Measurements from ENCODE around the gene UBE2L6. TPM values are rescaled to one million over a fixed set of nuclear protein-coding genes. Genes with fewer than 3 reads are reported as not detected.

Gene UBE2L6
- total and polyA plus RNA-seq, 4 donors: 18.6 to 97.2 (median 65.1) TPM

DNA sequence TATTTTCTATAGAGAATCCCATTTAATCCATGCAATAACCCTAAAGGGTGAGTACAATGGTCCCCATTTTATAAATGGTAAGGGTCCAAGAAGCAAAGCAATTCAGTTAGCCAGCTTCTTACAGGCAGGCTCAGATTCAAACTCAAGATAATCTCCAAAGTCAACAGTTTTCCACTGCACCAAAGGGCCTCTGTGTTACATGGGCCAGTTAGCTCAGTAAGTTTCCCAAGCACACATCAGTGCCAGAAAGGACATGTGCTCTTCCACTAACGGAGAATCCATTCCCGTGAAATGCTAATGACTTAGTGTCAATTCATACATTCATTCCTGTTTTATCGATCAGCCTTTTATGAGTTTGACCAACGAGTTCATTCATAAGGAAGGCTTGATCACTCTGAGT, 63.0 kb downstream of the UBE2L6 start:
- no peak overlapping the region for H3K4me3 ChIP-seq (ENCODE audit: low read depth in 1 of 3, low read length in 3 of 3)
- TF ChIP-seq, protein P1, sequence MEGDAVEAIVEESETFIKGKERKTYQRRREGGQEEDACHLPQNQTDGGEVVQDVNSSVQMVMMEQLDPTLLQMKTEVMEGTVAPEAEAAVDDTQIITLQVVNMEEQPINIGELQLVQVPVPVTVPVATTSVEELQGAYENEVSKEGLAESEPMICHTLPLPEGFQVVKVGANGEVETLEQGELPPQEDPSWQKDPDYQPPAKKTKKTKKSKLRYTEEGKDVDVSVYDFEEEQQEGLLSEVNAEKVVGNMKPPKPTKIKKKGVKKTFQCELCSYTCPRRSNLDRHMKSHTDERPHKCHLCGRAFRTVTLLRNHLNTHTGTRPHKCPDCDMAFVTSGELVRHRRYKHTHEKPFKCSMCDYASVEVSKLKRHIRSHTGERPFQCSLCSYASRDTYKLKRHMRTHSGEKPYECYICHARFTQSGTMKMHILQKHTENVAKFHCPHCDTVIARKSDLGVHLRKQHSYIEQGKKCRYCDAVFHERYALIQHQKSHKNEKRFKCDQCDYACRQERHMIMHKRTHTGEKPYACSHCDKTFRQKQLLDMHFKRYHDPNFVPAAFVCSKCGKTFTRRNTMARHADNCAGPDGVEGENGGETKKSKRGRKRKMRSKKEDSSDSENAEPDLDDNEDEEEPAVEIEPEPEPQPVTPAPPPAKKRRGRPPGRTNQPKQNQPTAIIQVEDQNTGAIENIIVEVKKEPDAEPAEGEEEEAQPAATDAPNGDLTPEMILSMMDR (IDR thresholded peaks at IDR 0.05; ENCODE audit: low read depth, low read length, missing input control): no peak
- TF ChIP-seq FOXA2 (IDR thresholded peaks at IDR 0.05) (no peak), RXRA (IDR thresholded peaks at IDR 0.05) (no peak), SP1 (IDR thresholded peaks at IDR 0.05) (no peak), EGR1 (IDR thresholded peaks at IDR 0.05; ENCODE audit: low read depth in 2 of 2) (no peak), YY1 (IDR thresholded peaks at IDR 0.05) (no peak), TAF1 (conservative IDR thresholded peaks at IDR 0.05) (no peak), JUND (IDR thresholded peaks at IDR 0.05) (no peak), HNF4G (IDR thresholded peaks at IDR 0.05) (no peak), RAD21 (IDR thresholded peaks at IDR 0.05) (no peak), HNF4A (conservative IDR thresholded peaks at IDR 0.05) (no peak), FOXA1 (IDR thresholded peaks at IDR 0.05) (no peak)
- TF ChIP-seq, protein P2, sequence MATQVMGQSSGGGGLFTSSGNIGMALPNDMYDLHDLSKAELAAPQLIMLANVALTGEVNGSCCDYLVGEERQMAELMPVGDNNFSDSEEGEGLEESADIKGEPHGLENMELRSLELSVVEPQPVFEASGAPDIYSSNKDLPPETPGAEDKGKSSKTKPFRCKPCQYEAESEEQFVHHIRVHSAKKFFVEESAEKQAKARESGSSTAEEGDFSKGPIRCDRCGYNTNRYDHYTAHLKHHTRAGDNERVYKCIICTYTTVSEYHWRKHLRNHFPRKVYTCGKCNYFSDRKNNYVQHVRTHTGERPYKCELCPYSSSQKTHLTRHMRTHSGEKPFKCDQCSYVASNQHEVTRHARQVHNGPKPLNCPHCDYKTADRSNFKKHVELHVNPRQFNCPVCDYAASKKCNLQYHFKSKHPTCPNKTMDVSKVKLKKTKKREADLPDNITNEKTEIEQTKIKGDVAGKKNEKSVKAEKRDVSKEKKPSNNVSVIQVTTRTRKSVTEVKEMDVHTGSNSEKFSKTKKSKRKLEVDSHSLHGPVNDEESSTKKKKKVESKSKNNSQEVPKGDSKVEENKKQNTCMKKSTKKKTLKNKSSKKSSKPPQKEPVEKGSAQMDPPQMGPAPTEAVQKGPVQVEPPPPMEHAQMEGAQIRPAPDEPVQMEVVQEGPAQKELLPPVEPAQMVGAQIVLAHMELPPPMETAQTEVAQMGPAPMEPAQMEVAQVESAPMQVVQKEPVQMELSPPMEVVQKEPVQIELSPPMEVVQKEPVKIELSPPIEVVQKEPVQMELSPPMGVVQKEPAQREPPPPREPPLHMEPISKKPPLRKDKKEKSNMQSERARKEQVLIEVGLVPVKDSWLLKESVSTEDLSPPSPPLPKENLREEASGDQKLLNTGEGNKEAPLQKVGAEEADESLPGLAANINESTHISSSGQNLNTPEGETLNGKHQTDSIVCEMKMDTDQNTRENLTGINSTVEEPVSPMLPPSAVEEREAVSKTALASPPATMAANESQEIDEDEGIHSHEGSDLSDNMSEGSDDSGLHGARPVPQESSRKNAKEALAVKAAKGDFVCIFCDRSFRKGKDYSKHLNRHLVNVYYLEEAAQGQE (IDR thresholded peaks at IDR 0.05): no peak
- TF ChIP-seq, protein P3, sequence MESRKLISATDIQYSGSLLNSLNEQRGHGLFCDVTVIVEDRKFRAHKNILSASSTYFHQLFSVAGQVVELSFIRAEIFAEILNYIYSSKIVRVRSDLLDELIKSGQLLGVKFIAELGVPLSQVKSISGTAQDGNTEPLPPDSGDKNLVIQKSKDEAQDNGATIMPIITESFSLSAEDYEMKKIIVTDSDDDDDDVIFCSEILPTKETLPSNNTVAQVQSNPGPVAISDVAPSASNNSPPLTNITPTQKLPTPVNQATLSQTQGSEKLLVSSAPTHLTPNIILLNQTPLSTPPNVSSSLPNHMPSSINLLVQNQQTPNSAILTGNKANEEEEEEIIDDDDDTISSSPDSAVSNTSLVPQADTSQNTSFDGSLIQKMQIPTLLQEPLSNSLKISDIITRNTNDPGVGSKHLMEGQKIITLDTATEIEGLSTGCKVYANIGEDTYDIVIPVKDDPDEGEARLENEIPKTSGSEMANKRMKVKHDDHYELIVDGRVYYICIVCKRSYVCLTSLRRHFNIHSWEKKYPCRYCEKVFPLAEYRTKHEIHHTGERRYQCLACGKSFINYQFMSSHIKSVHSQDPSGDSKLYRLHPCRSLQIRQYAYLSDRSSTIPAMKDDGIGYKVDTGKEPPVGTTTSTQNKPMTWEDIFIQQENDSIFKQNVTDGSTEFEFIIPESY (IDR thresholded peaks at IDR 0.05): no peak

DNA sequence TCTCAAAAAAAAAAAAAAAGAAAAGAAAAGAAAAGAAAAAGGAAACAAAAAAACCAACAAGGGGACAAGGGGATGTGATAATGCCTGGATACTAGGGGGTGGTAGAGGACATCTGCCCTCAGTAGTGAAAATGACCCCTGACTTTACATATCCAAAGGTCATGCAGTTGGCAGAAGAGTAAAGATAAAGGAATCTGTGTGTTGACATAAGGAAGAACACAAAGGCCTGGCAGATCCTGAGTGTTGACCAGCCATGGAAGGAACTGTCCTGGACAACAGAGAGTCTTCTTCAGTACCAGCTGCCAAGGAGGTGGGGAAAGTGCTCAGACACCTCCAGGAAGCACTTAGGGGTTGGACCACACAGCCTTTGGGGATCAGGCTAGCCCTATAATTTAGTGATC, 64.6 kb downstream of the UBE2L6 start:
- Histone ChIP-seq H3K4me1 (ENCODE audit: control insufficient read depth in 4 of 4, insufficient read depth in 4 of 4, low read length in 3 of 4) (peaks cover 42 to 66% (median 59%) of the 10 kb centered on the region in 4 donors), H3K27me3 (ENCODE audit: control insufficient read depth in 4 of 4, insufficient read depth in 4 of 4, low read length in 3 of 4) (no peaks in the 10 kb centered on the region), H3K9ac (ENCODE audit: low read depth in 1 of 2, low read length in 2 of 2) (no peak overlapping the region), H3K9me3 (ENCODE audit: control insufficient read depth in 4 of 4, low read length in 3 of 4) (no peaks in the 10 kb centered on the region), H3K4me3 (ENCODE audit: low read depth in 1 of 3, low read length in 3 of 3) (no peak overlapping the region), H3K27ac (ENCODE audit: low read depth in 1 of 2, low read length in 2 of 2) (peak overlapping the region in 1 of 2 donors; percentile 79), H3K36me3 (ENCODE audit: control insufficient read depth in 4 of 4, insufficient read depth in 3 of 4, low read depth in 1 of 4, low read length in 3 of 4) (peaks cover 0 to 14% (median 10%) of the 10 kb centered on the region in 4 donors)
- no peak for DNase-seq (ENCODE audit: low spot score)
- TF ChIP-seq RAD21 (IDR thresholded peaks at IDR 0.05): peak in 1 of 2 donors; percentile 21
- peak; percentile 80 for TF ChIP-seq NR2F2 (IDR thresholded peaks at IDR 0.05)
- TF ChIP-seq, protein P1 (IDR thresholded peaks at IDR 0.05; ENCODE audit: low read depth, low read length, missing input control): no peak
- peak; percentile 30 for TF ChIP-seq HNF4G (IDR thresholded peaks at IDR 0.05)
- TF ChIP-seq FOXA1 (IDR thresholded peaks at IDR 0.05): peak; percentile 47
- TF ChIP-seq FOXA2 (IDR thresholded peaks at IDR 0.05): peak; percentile 82
- TF ChIP-seq, protein P4, sequence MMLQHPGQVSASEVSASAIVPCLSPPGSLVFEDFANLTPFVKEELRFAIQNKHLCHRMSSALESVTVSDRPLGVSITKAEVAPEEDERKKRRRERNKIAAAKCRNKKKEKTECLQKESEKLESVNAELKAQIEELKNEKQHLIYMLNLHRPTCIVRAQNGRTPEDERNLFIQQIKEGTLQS (IDR thresholded peaks at IDR 0.05): no peak
- peak; percentile 60 for TF ChIP-seq SP1 (IDR thresholded peaks at IDR 0.05)
- no peak for TF ChIP-seq TAF1 (conservative IDR thresholded peaks at IDR 0.05)
- no peak for TF ChIP-seq GABPA (IDR thresholded peaks at IDR 0.05 in 1 of 2, conservative IDR thresholded peaks at IDR 0.05 in 1 of 2)
- peak; percentile 82 to 90 for TF ChIP-seq HNF4A (conservative IDR thresholded peaks at IDR 0.05)
- TF ChIP-seq, protein P3 (IDR thresholded peaks at IDR 0.05): no peak
- TF ChIP-seq EGR1 (IDR thresholded peaks at IDR 0.05; ENCODE audit: low read depth in 2 of 2): no peak
- TF ChIP-seq YY1 (IDR thresholded peaks at IDR 0.05): no peak

More for the DNA sequence above, 63.0 kb downstream of the UBE2L6 start:
- WGBS: 86% methylated on average over 4 of the region's 4 CpGs
- Histone ChIP-seq H3K9me3 (ENCODE audit: control insufficient read depth in 4 of 4, low read length in 3 of 4) (no peaks in the 10 kb centered on the region), H3K36me3 (ENCODE audit: control insufficient read depth in 4 of 4, insufficient read depth in 3 of 4, low read depth in 1 of 4, low read length in 3 of 4) (peaks cover 0 to 14% (median 11%) of the 10 kb centered on the region in 4 donors), H3K27me3 (ENCODE audit: control insufficient read depth in 4 of 4, insufficient read depth in 4 of 4, low read length in 3 of 4) (no peaks in the 10 kb centered on the region), H3K27ac (ENCODE audit: low read depth in 1 of 2, low read length in 2 of 2) (no peak overlapping the region), H3K9ac (ENCODE audit: low read depth in 1 of 2, low read length in 2 of 2) (no peak overlapping the region), H3K4me1 (ENCODE audit: control insufficient read depth in 4 of 4, insufficient read depth in 4 of 4, low read length in 3 of 4) (peaks cover 33 to 60% (median 50%) of the 10 kb centered on the region in 4 donors)
- no peak for DNase-seq (ENCODE audit: low spot score)

Data from liver (tissue), 9 donors.